GM23338 (cell line): Measurements from ENCODE around the gene FDXR.

Experiments used
- CREB1 ChIP-seq: fragments of 250-450 bp; sonication (Bioruptor Pico); IDR thresholded peaks from 2 replicates; pipeline ENCODE4 v1.5.0; 2020; ENCODE audit warnings: low read depth, mild to moderate bottlenecking, moderate library complexity
- CTCF ChIP-seq, 2 experiments: fragments of 200-600 bp in 1 of 2; sonication (generic) in 1 of 2; conservative IDR thresholded peaks; 2 replicates each; pipeline versions ENCODE4 v1.5.1 to v1.6.1; 2016 to 2017; ENCODE audit warnings: antibody characterized with exemption in 2 of 2, low read depth in 2 of 2, mild to moderate bottlenecking in 2 of 2, moderate library complexity in 1 of 2
- ETS1 ChIP-seq: IDR thresholded peaks from 2 replicates; pipeline ENCODE4 v1.6.1; 2016; ENCODE audit warnings: antibody characterized with exemption
- EZH2 ChIP-seq: fragments of 200-600 bp; sonication (generic); IDR thresholded peaks from one replicate; pipeline ENCODE4 v1.8.0; 2017; ENCODE audit warnings: antibody characterized with exemption, mild to moderate bottlenecking, low read depth; ENCODE audit not compliant: unreplicated experiment
- JUNB ChIP-seq: IDR thresholded peaks from one replicate; pipeline ENCODE4 v1.6.1; 2016; ENCODE audit warnings: antibody characterized with exemption; ENCODE audit not compliant: unreplicated experiment
- POLR2AphosphoS5 ChIP-seq: IDR thresholded peaks from 2 replicates; pipeline ENCODE4 v1.6.1; 2016; ENCODE audit warnings: antibody characterized with exemption, low read depth
- REST ChIP-seq: IDR thresholded peaks from one replicate; pipeline ENCODE4 v1.6.1; 2018; ENCODE audit warnings: antibody characterized with exemption; ENCODE audit not compliant: unreplicated experiment

- TF ChIP-seq CTCF (conservative IDR thresholded peaks at IDR 0.05; ENCODE audit: low read depth in 2 of 2) (no peak), POLR2AphosphoS5 (no peak), ETS1 (no peak), JUNB (no peak), EZH2 (peak; percentile 78), CREB1 (CRISPR knock-in tag) (no peak), REST (no peak)
Observed at GRCh38 chr17:74860229-74860871, 12.4 kb downstream of the FDXR start.
